PFSK-1 (cell line): ENCODE results near the gene TNFRSF14.

Experiments used
- FOXP2 ChIP-seq: optimal IDR thresholded peaks from 2 replicates; pipeline ENCODE3; 2011; ENCODE audit warnings: borderline replicate concordance, control low read depth, inconsistent platforms; ENCODE audit not compliant: insufficient read depth; ENCODE audit errors: extremely low read length, extremely low read depth
- POLR2AphosphoS5 ChIP-seq: IDR thresholded peaks from 2 replicates; pipeline ENCODE4 v1.6.1; 2012; ENCODE audit warnings: low read depth, mild to moderate bottlenecking, control low read depth, low read length, moderate library complexity
- REST ChIP-seq, 2 experiments: IDR thresholded peaks; 2 replicates each; pipeline versions ENCODE4 v1.6.1 to v1.8.0; 2011 to 2012; ENCODE audit warnings: low read depth in 2 of 2, low read length in 2 of 2, control low read depth in 1 of 2, inconsistent platforms in 1 of 2, mild to moderate bottlenecking in 1 of 2, moderate library complexity in 1 of 2; ENCODE audit not compliant: insufficient read depth in 1 of 2
- SIN3A ChIP-seq: IDR thresholded peaks from 2 replicates; pipeline ENCODE4 v1.6.1; 2012; ENCODE audit warnings: mild to moderate bottlenecking, low read length, moderate library complexity, borderline replicate concordance; ENCODE audit not compliant: insufficient read depth
- TAF1 ChIP-seq: IDR thresholded peaks from 2 replicates; pipeline ENCODE4 v1.6.1; 2012; ENCODE audit warnings: low read length, control low read depth, borderline replicate concordance; ENCODE audit not compliant: insufficient read depth

TNFRSF14 gene

GRCh38 chr1:2597441-2598328 lies 41.5 kb downstream of the TNFRSF14 start:
- TF ChIP-seq FOXP2 (no peak), SIN3A (no peak), REST (IDR thresholded peaks at IDR 0.05; ENCODE audit: insufficient read depth in 1 of 2, low read depth in 2 of 2, low read length in 2 of 2) (no peak), POLR2AphosphoS5 (no peak), TAF1 (no peak)

- TF ChIP-seq SIN3A (no peak), REST (IDR thresholded peaks at IDR 0.05; ENCODE audit: insufficient read depth in 1 of 2, low read depth in 2 of 2, low read length in 2 of 2) (no peak), TAF1 (no peak), POLR2AphosphoS5 (no peak), FOXP2 (no peak)
These were observed 42.3 kb downstream of the TNFRSF14 start for GRCh38 chr1:2598329-2598931.

GRCh38 chr1:2601721-2602303 lies 45.6 kb downstream of the TNFRSF14 start:
- TF ChIP-seq SIN3A, result no peak
- TF ChIP-seq FOXP2, result no peak
- no peak for TF ChIP-seq REST (IDR thresholded peaks at IDR 0.05; ENCODE audit: insufficient read depth in 1 of 2, low read depth in 2 of 2, low read length in 2 of 2)
- TF ChIP-seq POLR2AphosphoS5, result no peak
- no peak for TF ChIP-seq TAF1

- TF ChIP-seq REST (IDR thresholded peaks at IDR 0.05; ENCODE audit: insufficient read depth in 1 of 2, low read depth in 2 of 2, low read length in 2 of 2) (no peak), SIN3A (no peak), FOXP2 (no peak)
These were observed 46.2 kb downstream of the TNFRSF14 start for GRCh38 chr1:2602311-2602835.
